NCI-H187 (cell line): Measurements from ENCODE around the gene BCKDK.
"Not testable (repeated sequence)": the region's sequence is repeated elsewhere in the genome, so short reads cannot be mapped to it uniquely, and the experiment has no call there.

Experiments used
- DNase-seq, 2 experiments: peaks; one replicate each; lab custom pipeline; 2025; lab: John Stamatoyannopoulos, UW

The BCKDK gene

GRCh38 chr16:31127182-31127581, 19.0 kb downstream of the BCKDK start:
- no peak for DNase-seq

- no peak for DNase-seq
Measured at GRCh38 chr16:31128711-31129567, 20.8 kb downstream of the BCKDK start.

- DNase-seq = no peak
Measured at GRCh38 chr16:31129568-31130335, 21.6 kb downstream of the BCKDK start.

- DNase-seq = no peak
Measured at GRCh38 chr16:31130336-31130891, 22.2 kb downstream of the BCKDK start.

- DNase-seq = no peak
Measured at GRCh38 chr16:31130899-31131298, 22.7 kb downstream of the BCKDK start.

GRCh38 chr16:31131416-31131815, 23.2 kb downstream of the BCKDK start:
- DNase-seq = no peak

- DNase-seq = no peak
Measured at GRCh38 chr16:31131841-31132271, 23.7 kb downstream of the BCKDK start.

GRCh38 chr16:31132303-31132979, 24.3 kb downstream of the BCKDK start:
- no peak for DNase-seq

GRCh38 chr16:31133046-31133501, 24.9 kb downstream of the BCKDK start:
- DNase-seq = no peak

- no peak for DNase-seq
Measured at GRCh38 chr16:31134091-31134571, 25.9 kb downstream of the BCKDK start.

- DNase-seq = no peak
Measured at GRCh38 chr16:31134625-31135534, 26.7 kb downstream of the BCKDK start.

- no peak for DNase-seq
Measured at GRCh38 chr16:31135535-31136286, 27.5 kb downstream of the BCKDK start, which contains the start of gene PRSS8. Gene PRSS8, minus strand, starts transcription at chr16:31135727. Its CDS starts 229 bp downstream, at chr16:31135498.

- DNase-seq = no peak
Measured at GRCh38 chr16:31136287-31136662, 28.1 kb downstream of the BCKDK start.

GRCh38 chr16:31136822-31137499, 28.8 kb downstream of the BCKDK start:
- DNase-seq = not testable (repeated sequence)

- no peak for DNase-seq
Measured at GRCh38 chr16:31138621-31139578, 30.7 kb downstream of the BCKDK start.

- DNase-seq = not testable (repeated sequence)
Measured at GRCh38 chr16:31141071-31141469, 32.9 kb downstream of the BCKDK start.

- no peak for DNase-seq
Measured at GRCh38 chr16:31141489-31142108, 33.4 kb downstream of the BCKDK start.
